Right renal cortex interstitium (tissue), 3 donors: ENCODE measurements around the gene SZT2. TPM values are rescaled to one million over a fixed set of nuclear protein-coding genes. Genes with fewer than 3 reads are reported as not detected.

ENCODE experiments used
- DNase-seq, 3 donors: peaks; one replicate each; pipeline ENCODE4 v3.0.0-alpha.2; 2013; ENCODE audit warnings: low read depth in 3 of 3, low spot score in 2 of 3
- polyA plus RNA-seq, 3 donors: library from polyadenylated mRNA; unstranded; fragments of 120-200 nt; gene quantifications; one replicate each; pipeline ENCODE4 v1.2.1, GENCODE V29; 2013; ENCODE audit not compliant: insufficient read length in 3 of 3

The SZT2 gene
- polyA plus RNA-seq = 10 to 100 TPM; 15.9 to 17.9 (median 16.7) TPM

- DNase-seq = peak; percentile 92 to 93 (median 92)
Measured at GRCh38 chr1:43389326-43390313, at the start of gene SZT2, which contains the start of gene MED8. SZT2 (plus strand) TSS chr1:43389899; CDS start chr1:43389969, 70 bp downstream. MED8 (minus strand) TSS chr1:43389800; CDS start chr1:43389764, 36 bp downstream.

- DNase-seq = no peak
Measured at GRCh38 chr1:43340559-43340958, 49.1 kb upstream of the SZT2 start.

- DNase-seq = no peak
Measured at GRCh38 chr1:43344267-43344850, 45.3 kb upstream of the SZT2 start.

GRCh38 chr1:43345120-43345519 lies 44.6 kb upstream of the SZT2 start:
- no peak for DNase-seq

GRCh38 chr1:43346636-43347035 lies 43.1 kb upstream of the SZT2 start:
- no peak for DNase-seq

- DNase-seq = no peak
Measured at GRCh38 chr1:43348343-43348808, 41.3 kb upstream of the SZT2 start.

GRCh38 chr1:43348809-43349593 lies 40.7 kb upstream of the SZT2 start:
- DNase-seq = peak in 2 of 3 donors; percentile 65 to 74

- no peak for DNase-seq
Measured at GRCh38 chr1:43349594-43350306, 39.9 kb upstream of the SZT2 start.

GRCh38 chr1:43350976-43351375 lies 38.7 kb upstream of the SZT2 start:
- no peak for DNase-seq

- no peak for DNase-seq
Measured at GRCh38 chr1:43351421-43352350, 38.0 kb upstream of the SZT2 start.

- DNase-seq = no peak
Measured at GRCh38 chr1:43352351-43352705, 37.4 kb upstream of the SZT2 start.

- DNase-seq = no peak
Measured at GRCh38 chr1:43352881-43353280, 36.8 kb upstream of the SZT2 start.

- no peak for DNase-seq
Measured at GRCh38 chr1:43354471-43354870, 35.2 kb upstream of the SZT2 start.

GRCh38 chr1:43354936-43355335 lies 34.8 kb upstream of the SZT2 start:
- no peak for DNase-seq

GRCh38 chr1:43357251-43357650 lies 32.4 kb upstream of the SZT2 start:
- DNase-seq = no peak

- DNase-seq = no peak
Measured at GRCh38 chr1:43358121-43358745, 31.5 kb upstream of the SZT2 start.

- DNase-seq = peak; percentile 87 to 98 (median 90)
Measured at GRCh38 chr1:43358746-43359693, 30.7 kb upstream of the SZT2 start, which contains the start of gene CDC20. CDC20 (plus strand) TSS chr1:43358981; CDS start chr1:43359216, 235 bp downstream.
